ENCODE measurements around the gene PACSIN1.

Gene PACSIN1

GRCh38 chr6:34465531-34466241 lies at the start of gene PACSIN1:
Gene PACSIN1, plus strand, starts transcription at chr6:34466076. Its CDS starts 60,230 bp downstream, at chr6:34526306.
- peak; percentile 7 to 32 for DNase-seq (ENCODE audit: low spot score in 2 of 2)
- Mint-ChIP-seq H3K36me3 (no peaks in the 10 kb centered on the region), H3K27ac (no peak within 1 kb of the TSS), H3K9me3 (no peaks in the 10 kb centered on the region), H3K4me1 (peaks cover 20% of the 10 kb centered on the region), H3K27me3 (peaks cover 9% of the 10 kb centered on the region), H3K4me3 (peak within 1 kb of the TSS; percentile 82)
- peak; percentile 64 for ATAC-seq (ENCODE audit: low read depth)

DNA sequence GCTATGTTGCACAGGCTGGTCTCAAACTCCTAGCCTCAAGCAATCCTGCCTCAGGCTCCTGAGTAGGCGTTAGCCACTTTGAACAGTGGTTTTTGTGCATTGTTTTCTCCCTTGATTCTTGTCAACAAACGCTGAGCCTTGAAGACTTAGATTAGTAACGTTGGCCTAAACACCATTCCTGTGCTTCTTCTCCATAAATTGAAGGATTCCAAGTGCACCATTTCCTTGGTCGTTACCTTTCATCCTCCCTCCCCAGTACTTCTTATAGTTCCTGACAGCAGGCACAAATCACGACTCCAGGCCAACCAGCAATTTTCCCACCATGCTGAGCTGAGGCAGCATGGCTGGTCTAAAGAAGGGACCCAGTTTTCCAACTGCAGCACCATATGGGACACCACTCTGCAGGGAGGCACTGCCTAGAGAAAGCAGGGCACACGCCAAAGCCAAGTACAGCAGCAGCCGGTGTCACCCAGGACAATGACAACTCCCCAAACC lies 49.0 kb upstream of the PACSIN1 start:
- Mint-ChIP-seq H3K27ac (no peak overlapping the region), H3K36me3 (peaks cover 24% of the 10 kb centered on the region), H3K4me1 (peaks cover 12% of the 10 kb centered on the region), H3K27me3 (no peaks in the 10 kb centered on the region), H3K4me3 (no peak overlapping the region), H3K9me3 (no peaks in the 10 kb centered on the region)
- ATAC-seq (ENCODE audit: low read depth) (no peak), DNase-seq (ENCODE audit: low spot score in 2 of 2) (no peak)

DNA sequence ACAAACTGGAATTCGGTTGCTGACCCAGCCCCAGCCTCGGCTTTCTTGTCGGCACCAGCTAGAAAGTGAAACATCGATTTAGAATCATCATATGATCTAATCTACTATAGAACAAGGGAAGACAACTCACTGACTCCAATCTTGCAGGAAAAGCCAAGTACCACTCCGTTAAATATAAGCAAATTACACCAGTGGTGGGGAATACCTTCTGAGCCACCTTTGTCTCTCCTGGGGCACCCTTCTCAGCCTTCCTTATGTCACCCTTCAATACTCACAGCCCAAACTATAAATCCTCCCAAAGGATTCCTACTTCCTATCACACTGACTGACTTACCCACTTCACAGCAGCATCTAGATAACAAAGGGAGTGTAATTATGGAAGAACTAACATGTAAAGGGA lies 47.5 kb upstream of the PACSIN1 start:
- Mint-ChIP-seq H3K27ac (peak overlapping the region; percentile 5), H3K36me3 (peaks cover 24% of the 10 kb centered on the region), H3K9me3 (no peaks in the 10 kb centered on the region), H3K4me3 (no peak overlapping the region), H3K4me1 (peaks cover 14% of the 10 kb centered on the region), H3K27me3 (no peaks in the 10 kb centered on the region)
- ATAC-seq (ENCODE audit: low read depth), result no peak
- DNase-seq (ENCODE audit: low spot score in 2 of 2), result no peak

DNA sequence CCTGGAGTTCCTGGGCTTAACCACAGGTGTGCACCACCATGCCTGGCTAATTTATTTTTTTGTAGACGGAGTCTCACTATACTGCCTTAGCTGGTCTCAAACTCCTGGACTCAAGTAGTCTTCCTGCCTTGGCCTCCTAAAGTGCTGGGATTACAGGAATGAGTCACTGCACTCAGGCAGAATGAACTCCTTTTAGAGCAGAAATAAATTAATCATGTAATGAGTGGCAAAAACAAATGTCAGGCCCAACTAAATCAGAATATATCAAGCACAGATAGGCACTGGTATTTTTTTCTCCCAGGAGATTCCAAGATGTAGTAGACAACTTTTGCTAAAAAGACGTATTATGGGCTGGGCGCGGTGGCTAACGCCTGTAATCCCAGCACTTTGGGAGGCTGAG lies 42.6 kb upstream of the PACSIN1 start:
- Mint-ChIP-seq H3K4me1 (peaks cover 16% of the 10 kb centered on the region), H3K9me3 (no peaks in the 10 kb centered on the region), H3K4me3 (no peak overlapping the region), H3K27ac (no peak overlapping the region), H3K27me3 (no peaks in the 10 kb centered on the region), H3K36me3 (peaks cover 21% of the 10 kb centered on the region)
- ATAC-seq (ENCODE audit: low read depth) (no peak), DNase-seq (ENCODE audit: low spot score in 2 of 2) (no peak)

DNA sequence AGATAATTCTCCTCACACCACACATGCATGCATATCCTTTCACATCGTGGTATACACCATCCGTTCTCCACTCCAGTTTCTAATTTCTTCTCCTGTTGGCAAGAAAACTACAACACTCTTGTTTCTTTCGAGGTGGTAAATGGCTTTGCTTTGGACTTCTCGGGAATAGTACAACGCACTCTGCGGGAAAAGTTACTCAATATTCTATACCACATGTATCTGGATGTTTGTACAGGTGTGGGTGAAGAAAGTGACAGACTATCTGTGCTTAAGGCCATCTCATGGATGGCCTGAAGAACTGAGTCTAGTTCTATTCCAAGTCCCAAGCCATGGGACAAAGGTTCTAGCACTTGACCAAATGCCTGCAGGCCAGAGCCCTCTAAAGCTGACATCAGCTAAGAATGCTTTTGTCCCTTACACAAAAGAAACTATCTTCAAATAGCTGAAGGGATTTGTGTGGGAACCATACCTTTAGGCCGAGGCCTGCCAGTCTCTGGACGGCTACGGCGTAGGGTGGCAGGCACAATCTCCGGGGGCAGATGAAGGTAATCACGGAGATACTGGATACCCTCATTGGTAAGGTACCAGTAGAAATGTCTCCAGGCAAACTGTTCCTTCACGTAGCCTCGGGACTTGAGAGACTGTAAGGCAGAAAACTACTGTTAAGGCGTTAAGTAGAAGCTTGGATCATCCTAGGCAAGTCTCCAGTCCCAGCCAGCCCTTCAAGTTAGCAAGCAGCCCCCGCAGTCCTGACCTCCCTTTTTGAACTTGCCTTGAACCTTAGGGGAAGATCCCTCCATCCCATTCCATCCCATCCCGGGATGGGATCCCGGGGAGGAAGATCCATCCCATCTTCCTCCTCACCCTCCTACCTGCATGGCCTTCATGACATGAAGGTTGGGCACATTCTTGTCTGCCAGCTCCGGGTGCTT lies 41.4 kb upstream of the PACSIN1 start:
- Mint-ChIP-seq H3K9me3 (no peaks in the 10 kb centered on the region), H3K27ac (peak overlapping the region; percentile 97), H3K27me3 (no peaks in the 10 kb centered on the region), H3K36me3 (peaks cover 16% of the 10 kb centered on the region), H3K4me3 (peak overlapping the region; percentile 97), H3K4me1 (peaks cover 12% of the 10 kb centered on the region)
- ATAC-seq (ENCODE audit: low read depth) (no peak), DNase-seq (ENCODE audit: low spot score in 2 of 2) (no peak)

DNA sequence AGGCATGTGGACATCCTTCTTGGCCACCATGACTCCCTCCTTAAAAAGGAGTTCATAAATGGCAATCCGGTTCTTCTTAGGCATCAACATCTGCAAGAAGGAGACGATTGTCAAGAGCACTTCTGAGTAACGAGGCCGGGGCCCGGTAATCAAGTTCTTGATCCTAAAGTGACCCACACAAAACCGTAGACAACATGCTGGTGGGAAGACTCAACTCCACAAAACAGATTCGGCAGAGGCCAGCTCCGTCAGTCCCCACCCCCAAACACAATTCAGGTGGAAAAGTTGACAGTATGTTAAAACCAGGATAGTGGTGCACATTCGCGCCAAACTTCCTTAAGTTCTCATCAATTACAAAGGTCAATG lies 40.8 kb upstream of the PACSIN1 start:
- ATAC-seq (ENCODE audit: low read depth), result no peak
- peaks cover 13% of the 10 kb centered on the region for H3K36me3 Mint-ChIP-seq

DNA sequence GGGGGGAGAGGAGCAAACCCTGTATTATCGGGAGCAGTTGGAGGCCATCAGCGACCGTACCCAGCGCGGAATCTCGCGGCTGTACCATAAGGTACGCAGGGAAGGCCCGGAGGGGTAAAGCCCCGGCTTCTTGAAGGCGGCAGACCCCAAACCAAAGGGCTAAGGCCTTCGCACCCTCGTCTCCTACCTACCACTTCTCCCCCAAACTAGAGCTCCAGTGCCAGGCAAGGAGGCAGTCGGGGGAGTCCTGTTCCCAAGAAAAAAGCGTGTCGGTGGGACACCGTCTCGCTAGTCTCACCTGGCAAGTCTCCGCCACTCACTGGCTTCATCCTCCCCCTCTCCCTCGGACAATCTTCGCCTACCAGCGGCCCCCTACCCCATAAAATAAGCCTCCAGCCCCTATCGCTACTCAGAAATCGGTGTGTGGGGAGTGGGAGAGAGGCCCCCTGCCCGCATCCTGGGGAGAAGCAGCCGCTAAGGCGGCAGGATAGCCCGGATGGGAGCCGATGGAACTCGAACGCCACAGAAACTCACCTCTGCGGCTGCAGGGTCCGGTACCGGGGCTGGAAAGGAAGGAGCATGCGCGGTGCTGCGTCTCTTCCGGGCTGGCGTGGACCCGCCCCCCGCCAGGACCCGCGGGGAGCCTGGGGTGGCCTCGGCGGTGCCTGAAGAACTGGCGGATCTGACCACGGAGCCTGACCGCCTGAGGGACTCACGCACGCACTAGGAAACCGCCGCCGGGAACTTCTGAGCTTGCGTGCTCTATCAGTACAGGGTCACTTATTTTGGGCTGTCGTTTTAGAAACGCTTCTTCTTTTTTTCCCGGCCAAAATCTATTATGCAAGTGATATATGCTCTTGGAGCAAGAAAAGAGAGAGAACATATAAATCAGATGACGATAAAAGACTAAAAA lies 40.1 kb upstream of the PACSIN1 start, which contains the start of gene RPS10:
RPS10 (minus strand) TSS at position 572 of the 913 bp plus-strand sequence. CDS start 848 bp downstream, outside the sequence.
- DNase-seq (ENCODE audit: low spot score in 2 of 2), result peak; percentile 86 to 92
- Mint-ChIP-seq H3K36me3 (peaks cover 13% of the 10 kb centered on the region), H3K9me3 (no peaks in the 10 kb centered on the region), H3K27me3 (no peaks in the 10 kb centered on the region), H3K27ac (peak within 1 kb of the TSS; percentile 97), H3K4me1 (peaks cover 12% of the 10 kb centered on the region), H3K4me3 (peak within 1 kb of the TSS; percentile 97)
- ATAC-seq (ENCODE audit: low read depth), result peak; percentile 96

More for the DNA sequence above, 40.8 kb upstream of the PACSIN1 start:
- Mint-ChIP-seq H3K27ac (peak overlapping the region; percentile 97), H3K27me3 (no peaks in the 10 kb centered on the region), H3K9me3 (no peaks in the 10 kb centered on the region), H3K4me1 (peaks cover 12% of the 10 kb centered on the region), H3K4me3 (peak overlapping the region; percentile 97)
- peak in 1 of 2 donors; percentile 9 for DNase-seq (ENCODE audit: low spot score in 2 of 2)

DNA sequence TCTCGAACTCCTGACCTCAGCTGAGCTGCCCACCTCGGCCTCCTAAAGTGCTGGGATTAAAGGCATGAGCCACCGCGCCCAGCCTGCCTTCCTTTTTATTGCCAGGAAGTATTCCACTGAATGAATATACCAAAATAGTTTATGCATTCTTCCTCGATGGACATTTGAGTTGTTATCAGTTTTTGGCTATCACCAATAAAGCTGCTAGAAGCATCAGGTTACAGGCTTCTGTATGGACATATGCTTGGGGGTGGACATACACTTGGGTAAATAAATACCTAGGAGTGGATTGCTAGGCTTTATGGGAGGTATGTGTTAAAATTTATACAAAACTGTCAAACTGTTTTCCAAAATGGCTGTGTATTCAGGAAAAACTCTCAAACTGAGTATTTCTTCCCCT lies 30.0 kb upstream of the PACSIN1 start:
- H3K36me3 Mint-ChIP-seq, result peaks cover 3% of the 10 kb centered on the region
- H3K4me3 Mint-ChIP-seq, result no peak overlapping the region
- no peak for DNase-seq (ENCODE audit: low spot score in 2 of 2)
- no peak for ATAC-seq (ENCODE audit: low read depth)
- no peak overlapping the region for H3K27ac Mint-ChIP-seq
- H3K27me3 Mint-ChIP-seq, result peaks cover 2% of the 10 kb centered on the region
- peaks cover 2% of the 10 kb centered on the region for H3K4me1 Mint-ChIP-seq
- H3K9me3 Mint-ChIP-seq, result peaks cover under 1% of the 10 kb centered on the region

GRCh38 chr6:34436803-34437643 lies 28.9 kb upstream of the PACSIN1 start:
- peaks cover 5% of the 10 kb centered on the region for H3K36me3 Mint-ChIP-seq
- DNase-seq (ENCODE audit: low spot score in 2 of 2), result no peak
- H3K9me3 Mint-ChIP-seq, result no peaks in the 10 kb centered on the region
- peaks cover 3% of the 10 kb centered on the region for H3K4me1 Mint-ChIP-seq
- no peak overlapping the region for H3K27ac Mint-ChIP-seq
- peaks cover 2% of the 10 kb centered on the region for H3K27me3 Mint-ChIP-seq
- H3K4me3 Mint-ChIP-seq, result no peak overlapping the region
- no peak for ATAC-seq (ENCODE audit: low read depth)

- H3K27ac Mint-ChIP-seq, result no peak overlapping the region
- peaks cover 5% of the 10 kb centered on the region for H3K36me3 Mint-ChIP-seq
- no peak for DNase-seq (ENCODE audit: low spot score in 2 of 2)
- H3K27me3 Mint-ChIP-seq, result peaks cover 2% of the 10 kb centered on the region
- H3K4me1 Mint-ChIP-seq, result peaks cover 3% of the 10 kb centered on the region
- H3K9me3 Mint-ChIP-seq, result no peaks in the 10 kb centered on the region
- no peak for ATAC-seq (ENCODE audit: low read depth)
- H3K4me3 Mint-ChIP-seq, result no peak overlapping the region
These were observed 28.3 kb upstream of the PACSIN1 start for GRCh38 chr6:34437644-34437970.

DNA sequence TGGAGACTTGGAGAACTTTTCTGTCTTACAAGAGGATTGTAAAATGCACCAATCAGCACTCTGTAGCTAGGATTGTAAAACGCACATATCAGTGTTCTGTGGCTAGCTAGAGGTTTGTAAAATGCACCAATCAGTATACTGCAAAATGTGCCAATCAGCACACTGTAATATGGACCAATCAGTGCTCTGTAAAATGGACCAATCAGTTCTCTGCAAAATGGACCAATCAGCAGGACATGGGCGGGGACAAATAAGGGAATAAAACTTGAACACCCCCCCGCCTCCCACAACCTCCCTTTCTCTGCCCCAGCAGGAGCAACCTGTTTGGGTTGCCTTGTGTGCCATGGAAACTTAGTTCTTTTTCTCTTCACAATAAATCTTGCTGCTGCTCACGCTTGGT lies 27.2 kb upstream of the PACSIN1 start:
- peaks cover 2% of the 10 kb centered on the region for H3K27me3 Mint-ChIP-seq
- no peak overlapping the region for H3K4me3 Mint-ChIP-seq
- H3K36me3 Mint-ChIP-seq, result peaks cover 5% of the 10 kb centered on the region
- DNase-seq (ENCODE audit: low spot score in 2 of 2) (no peak), ATAC-seq (ENCODE audit: low read depth) (no peak)
- H3K4me1 Mint-ChIP-seq, result peaks cover 3% of the 10 kb centered on the region
- H3K27ac Mint-ChIP-seq, result no peak overlapping the region
- no peaks in the 10 kb centered on the region for H3K9me3 Mint-ChIP-seq

DNA sequence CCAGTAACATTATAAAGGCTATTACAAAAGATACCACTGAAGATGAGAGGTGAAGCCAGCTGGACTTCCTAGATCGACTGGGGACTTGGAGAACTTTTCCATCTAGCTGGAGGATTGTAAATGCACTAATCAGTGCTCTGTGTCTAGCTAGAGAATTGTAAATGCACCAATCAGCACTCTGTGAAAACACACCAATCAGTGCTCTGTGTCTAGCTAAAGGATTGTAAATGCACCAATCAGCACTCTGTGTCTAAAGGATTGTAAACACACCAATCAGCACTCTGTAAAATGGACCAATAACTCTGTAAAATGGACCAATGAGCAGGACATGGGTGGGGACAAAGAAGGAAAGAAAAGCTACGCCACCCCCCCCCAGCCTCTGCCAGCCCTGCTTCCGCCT lies 26.4 kb upstream of the PACSIN1 start:
- Mint-ChIP-seq H3K4me3 (no peak overlapping the region), H3K9me3 (no peaks in the 10 kb centered on the region), H3K27ac (no peak overlapping the region), H3K4me1 (peaks cover 3% of the 10 kb centered on the region), H3K27me3 (peaks cover 2% of the 10 kb centered on the region), H3K36me3 (peaks cover 5% of the 10 kb centered on the region)
- no peak for ATAC-seq (ENCODE audit: low read depth)
- no peak for DNase-seq (ENCODE audit: low spot score in 2 of 2)

DNA sequence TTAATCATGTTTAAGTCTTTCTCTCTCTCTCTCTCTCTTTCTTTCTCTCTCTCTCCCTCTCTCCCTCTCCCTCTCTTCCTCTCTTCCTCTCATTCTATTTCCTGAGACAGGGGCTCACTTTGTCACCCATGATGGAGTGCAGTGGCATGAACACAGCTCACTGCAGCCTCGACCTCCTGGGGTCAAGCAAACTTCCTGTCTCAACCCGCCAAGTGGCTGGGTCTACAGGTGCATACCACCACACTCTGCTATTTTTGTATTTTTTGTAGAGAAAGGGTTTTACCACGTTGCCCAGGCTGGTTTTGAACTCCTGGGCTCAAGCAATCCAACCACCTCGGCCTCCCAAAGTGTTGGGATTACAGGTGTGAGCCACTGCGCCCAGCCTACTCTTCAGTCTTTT lies 24.4 kb upstream of the PACSIN1 start:
- Mint-ChIP-seq H3K9me3 (no peaks in the 10 kb centered on the region), H3K27me3 (peaks cover 2% of the 10 kb centered on the region), H3K27ac (no peak overlapping the region), H3K4me3 (peak overlapping the region; percentile 24), H3K4me1 (peaks cover 3% of the 10 kb centered on the region), H3K36me3 (peaks cover 5% of the 10 kb centered on the region)
- no peak for DNase-seq (ENCODE audit: low spot score in 2 of 2)
- ATAC-seq (ENCODE audit: low read depth), result no peak

Measured in memory B cell (primary cell).